IMR-90 (cell line): ENCODE measurements around the gene TIMM13. TPM values are rescaled to one million over a fixed set of nuclear protein-coding genes. Genes with fewer than 3 reads are reported as not detected.

Experiments used
- ATAC-seq: fragments of 200-7000 bp; cut with Tn5 transposase; 2 replicates; pipeline ENCODE4 v1.9.1; 2020; ENCODE audit warnings: low read depth, mild to moderate bottlenecking, moderate library complexity
- BruUV-seq: library from RNA; stranded (reverse); fragments of 400-500 nt; replicated peaks from 2 replicates; lab custom pipeline; 2021; lab: Mats Ljungman, UMichigan
- CTCF ChIA-PET: fragments of 300-600 bp; formaldehyde crosslinking; extraction: SDS; loops from one replicate; lab custom pipeline; 2021; ENCODE audit warnings: antibody characterized with exemption; lab: Yijun Ruan, JAX
- POLR2A ChIA-PET: fragments of 300-600 bp; sonication (Branson Sonifier 250); formaldehyde crosslinking; loops from one replicate; lab custom pipeline; 2022; ENCODE audit warnings: antibody characterized with exemption; ENCODE audit not compliant: unreplicated experiment; lab: Charles Lee
- DNase-seq: peaks from one replicate; pipeline ENCODE4 v3.0.0; 2013
- H2AFZ ChIP-seq: replicated peaks from 2 replicates; pipeline ENCODE3; 2013; ENCODE audit warnings: low read length, mild to moderate bottlenecking; ENCODE audit not compliant: poor library complexity
- H2AK5ac ChIP-seq: 2 replicates; pipeline ENCODE4 v1.6.1; 2013; ENCODE audit warnings: low read depth, low read length, inconsistent platforms
- H2AK9ac ChIP-seq: replicated peaks from 2 replicates; pipeline ENCODE3; 2013; ENCODE audit warnings: mild to moderate bottlenecking, low read depth, low read length, moderate library complexity; ENCODE audit not compliant: poor library complexity
- H2BK120ac ChIP-seq: 2 replicates; pipeline ENCODE4 v1.6.1; 2013; ENCODE audit warnings: low read depth, low read length, inconsistent platforms
- H2BK15ac ChIP-seq: 3 replicates; pipeline ENCODE4 v1.6.1; 2013; ENCODE audit warnings: low read depth, low read length, inconsistent platforms
- H2BK20ac ChIP-seq: 2 replicates; pipeline ENCODE4 v1.6.1; 2013; ENCODE audit warnings: low read depth, mild to moderate bottlenecking, inconsistent platforms, low read length, moderate library complexity
- H2BK5ac ChIP-seq: 2 replicates; pipeline ENCODE4 v1.6.1; 2013; ENCODE audit warnings: mild to moderate bottlenecking, low read depth, low read length, inconsistent platforms; ENCODE audit not compliant: poor library complexity, severe bottlenecking
- H3K14ac ChIP-seq: replicated peaks from 2 replicates; pipeline ENCODE4 v1.6.1; 2013; ENCODE audit warnings: low read depth, low read length, inconsistent platforms
- H3K18ac ChIP-seq: 2 replicates; pipeline ENCODE4 v1.6.1; 2013; ENCODE audit warnings: low read depth, low read length, control low read depth
- H3K23ac ChIP-seq: 2 replicates; pipeline ENCODE4 v1.6.1; 2013; ENCODE audit warnings: low read depth, low read length, inconsistent platforms
- H3K27ac ChIP-seq: 2 replicates; pipeline ENCODE4 v1.5.1; 2013; ENCODE audit warnings: mild to moderate bottlenecking, control low read depth, low read length; ENCODE audit not compliant: insufficient read depth
- H3K27me3 ChIP-seq: 2 replicates; pipeline ENCODE4 v1.6.1; 2013; ENCODE audit warnings: low read length; ENCODE audit not compliant: control insufficient read depth, insufficient read depth
- H3K36me3 ChIP-seq: 2 replicates; pipeline ENCODE4 v1.6.1; 2013; ENCODE audit warnings: low read length, mixed read lengths; ENCODE audit not compliant: control insufficient read depth, insufficient read depth
- H3K4ac ChIP-seq: 2 replicates; pipeline ENCODE4 v1.6.1; 2013; ENCODE audit warnings: low read depth, low read length, inconsistent platforms
- H3K4me1 ChIP-seq: 2 replicates; pipeline ENCODE4 v1.6.1; 2013; ENCODE audit warnings: low read length, mixed read lengths; ENCODE audit not compliant: control insufficient read depth, insufficient read depth
- H3K4me2 ChIP-seq: 2 replicates; pipeline ENCODE4 v1.6.1; 2013; ENCODE audit warnings: low read depth, mild to moderate bottlenecking, control low read depth, low read length, moderate library complexity
- H3K4me3 ChIP-seq: 2 replicates; pipeline ENCODE4 v1.5.1; 2013; ENCODE audit warnings: low read depth, mild to moderate bottlenecking, control low read depth, low read length, moderate library complexity; ENCODE audit not compliant: insufficient read depth
- H3K56ac ChIP-seq: 2 replicates; pipeline ENCODE4 v1.6.1; 2013; ENCODE audit warnings: low read length, inconsistent platforms; ENCODE audit not compliant: insufficient read depth; ENCODE audit errors: extremely low read depth
- H3K79me1 ChIP-seq, 2 experiments: 2 replicates each; pipeline ENCODE4 v1.6.1; 2013; ENCODE audit warnings: low read length in 2 of 2, inconsistent platforms in 1 of 2, low read depth in 1 of 2
- H3K9ac ChIP-seq: 2 replicates; pipeline ENCODE4 v1.6.1; 2013; ENCODE audit warnings: low read depth, low read length, control low read depth
- H3K9me1 ChIP-seq: 2 replicates; pipeline ENCODE4 v1.6.1; 2013; ENCODE audit warnings: low read length, inconsistent platforms; ENCODE audit not compliant: insufficient read depth
- H3K9me3 ChIP-seq: 2 replicates; pipeline ENCODE4 v1.6.1; 2013; ENCODE audit warnings: low read length; ENCODE audit not compliant: control insufficient read depth, insufficient read depth
- H4K20me1 ChIP-seq: 2 replicates; pipeline ENCODE4 v1.6.1; 2013; ENCODE audit warnings: low read length, inconsistent platforms; ENCODE audit not compliant: insufficient read depth
- H4K5ac ChIP-seq: 2 replicates; pipeline ENCODE4 v1.6.1; 2013; ENCODE audit warnings: mild to moderate bottlenecking, low read depth, low read length, control low read depth
- H4K8ac ChIP-seq, 2 experiments: 2 replicates each; pipeline ENCODE4 v1.6.1; 2013; ENCODE audit warnings: low read depth in 2 of 2, low read length in 2 of 2, control low read depth in 1 of 2, inconsistent platforms in 1 of 2
- H4K91ac ChIP-seq: 2 replicates; pipeline ENCODE4 v1.6.1; 2013; ENCODE audit warnings: low read depth, low read length, inconsistent platforms; ENCODE audit not compliant: insufficient read depth
- BHLHE40 ChIP-seq: fragments of 150-350 bp; IDR thresholded peaks from 2 replicates; pipeline ENCODE4 v1.6.1; 2016; ENCODE audit warnings: mild to moderate bottlenecking, low read depth, low read length
- FOS ChIP-seq: fragments of 150-350 bp; IDR thresholded peaks from 2 replicates; pipeline ENCODE4 v1.6.1; 2016; ENCODE audit warnings: low read depth, low read length
- POLR2A ChIP-seq: IDR thresholded peaks from 2 replicates; pipeline ENCODE4 v1.6.1; 2012; ENCODE audit warnings: mild to moderate bottlenecking, low read depth, low read length
- RFX5 ChIP-seq: IDR thresholded peaks from 2 replicates; pipeline ENCODE4 v1.8.0; 2012; ENCODE audit warnings: low read depth, mild to moderate bottlenecking, low read length, moderate library complexity
- WGBS, 2 experiments: methylation state at CpG; one replicate each; pipeline versions ENCODE4 v1.1.5 to v1.1.7; 2013; ENCODE audit warnings: missing lambda C conversion rate in 2 of 2; ENCODE audit not compliant: insufficient read length in 1 of 2; ENCODE audit errors: extremely low coverage in 2 of 2; 5-methylcytosine and 5-hydroxymethylcytosine counted together
- dilution Hi-C: fragments of 300-500 bp; cut with HindIII; formaldehyde crosslinking; loops from one replicate; pipeline ENCODE4 v1.14.3; 2018; ENCODE audit warnings: low sequenced_read_pairs; ENCODE audit not compliant: unreplicated experiment
- in situ Hi-C: fragments of 300-500 bp; cut with MboI; formaldehyde crosslinking; loops from 3 replicates; pipeline ENCODE4 v1.14.3; 2019; ENCODE audit warnings: low sequenced_read_pairs, inconsistent platforms, mixed read lengths
- intact Hi-C: fragments of 100-400 bp; cut with micrococcal nuclease; formaldehyde crosslinking; loops from 2 replicates; pipeline ENCODE4 v1.10.0; 2022
- polyA plus RNA-seq, 3 experiments: library from polyadenylated mRNA; depleted of rRNA; stranded (reverse); fragments of >200 nt; gene quantifications; 2 replicates each; pipeline ENCODE4 v1.2.3, GENCODE V29; 2012; ENCODE audit warnings: low replicate concordance in 1 of 3
- total RNA-seq: library from RNA; depleted of rRNA; stranded (reverse); fragments of >200 nt; gene quantifications from 2 replicates; pipeline ENCODE4 v1.2.3, GENCODE V29; 2012
- TF ChIP-seq, protein P1 (sequence below): fragments of 150-350 bp; IDR thresholded peaks from 2 replicates; pipeline ENCODE4 v1.6.1; 2017; ENCODE audit warnings: mild to moderate bottlenecking, antibody characterized with exemption, low read length, low read depth
- TF ChIP-seq, protein P2 (sequence below): conservative IDR thresholded peaks from 2 replicates; pipeline ENCODE4 v1.5.1; 2012; ENCODE audit warnings: mild to moderate bottlenecking, low read depth, low read length, improper control_type of control experiment

TIMM13 gene
- total and polyA plus RNA-seq, 2 of the 4 experiments (the other 2 are of a cell fraction), result 21.0 to 62.3 TPM

DNA sequence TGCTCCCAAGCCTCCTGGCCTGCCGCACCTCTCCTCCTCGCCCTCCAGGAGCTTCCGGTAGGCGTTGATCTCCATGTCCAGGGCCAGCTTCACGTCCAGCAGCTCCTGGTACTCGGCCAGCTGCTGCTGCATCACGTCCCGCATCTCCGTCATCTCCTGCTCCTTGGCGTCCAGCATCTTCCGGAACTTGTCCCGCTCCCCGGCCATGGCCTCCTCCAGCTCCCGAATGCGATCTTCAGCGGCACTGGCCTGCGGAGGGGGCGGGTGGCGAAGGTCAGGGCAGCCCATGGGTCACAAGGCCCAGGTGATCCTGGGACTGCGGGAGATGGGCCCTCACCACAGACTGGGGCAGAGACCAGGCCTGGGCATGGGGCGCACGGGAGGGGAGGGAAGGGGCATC lies 6.9 kb upstream of the TIMM13 start:
- no peak overlapping the region for H2AK5ac ChIP-seq
- CTCF ChIA-PET, result interaction anchor here (0.8 kb wide), 1 partner anchor 177 kb away, joined by 3 read pairs; no protein-coding TSS in a partner anchor

More for the DNA sequence above, 6.9 kb upstream of the TIMM13 start:
- H3K18ac ChIP-seq, result no peak overlapping the region
- H2BK20ac ChIP-seq, result no peak overlapping the region
- H3K4ac ChIP-seq, result no peak overlapping the region
- no peak overlapping the region for H2BK5ac ChIP-seq
- H3K4me2 ChIP-seq, result no peak overlapping the region
- in situ Hi-C loops (no loop called here), dilution Hi-C loops (no loop called here), intact Hi-C loops (no loop called here)
- DNase-seq (no peak), ATAC-seq (no peak)
- peaks cover 18 to 24% of the 10 kb centered on the region in 2 experiments for H3K79me1 ChIP-seq
- H3K4me3 ChIP-seq, result no peak overlapping the region
- H3K9me3 ChIP-seq, result no peaks in the 10 kb centered on the region
- H4K91ac ChIP-seq, result no peak overlapping the region
- no peaks in the 10 kb centered on the region for H3K4me1 ChIP-seq
- H2AFZ ChIP-seq, result no peak overlapping the region
- POLR2A ChIA-PET, result interaction anchor here (0.6 kb wide), 1 partner anchor 15 kb away, joined by 14 read pairs; no protein-coding TSS in a partner anchor
- H3K56ac ChIP-seq, result no peak overlapping the region
- TF ChIP-seq, protein P1, sequence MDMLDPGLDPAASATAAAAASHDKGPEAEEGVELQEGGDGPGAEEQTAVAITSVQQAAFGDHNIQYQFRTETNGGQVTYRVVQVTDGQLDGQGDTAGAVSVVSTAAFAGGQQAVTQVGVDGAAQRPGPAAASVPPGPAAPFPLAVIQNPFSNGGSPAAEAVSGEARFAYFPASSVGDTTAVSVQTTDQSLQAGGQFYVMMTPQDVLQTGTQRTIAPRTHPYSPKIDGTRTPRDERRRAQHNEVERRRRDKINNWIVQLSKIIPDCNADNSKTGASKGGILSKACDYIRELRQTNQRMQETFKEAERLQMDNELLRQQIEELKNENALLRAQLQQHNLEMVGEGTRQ, result no peak
- TF ChIP-seq BHLHE40, result no peak
- TF ChIP-seq RFX5, result no peak
- no peak for TF ChIP-seq POLR2A
- TF ChIP-seq, protein P2, sequence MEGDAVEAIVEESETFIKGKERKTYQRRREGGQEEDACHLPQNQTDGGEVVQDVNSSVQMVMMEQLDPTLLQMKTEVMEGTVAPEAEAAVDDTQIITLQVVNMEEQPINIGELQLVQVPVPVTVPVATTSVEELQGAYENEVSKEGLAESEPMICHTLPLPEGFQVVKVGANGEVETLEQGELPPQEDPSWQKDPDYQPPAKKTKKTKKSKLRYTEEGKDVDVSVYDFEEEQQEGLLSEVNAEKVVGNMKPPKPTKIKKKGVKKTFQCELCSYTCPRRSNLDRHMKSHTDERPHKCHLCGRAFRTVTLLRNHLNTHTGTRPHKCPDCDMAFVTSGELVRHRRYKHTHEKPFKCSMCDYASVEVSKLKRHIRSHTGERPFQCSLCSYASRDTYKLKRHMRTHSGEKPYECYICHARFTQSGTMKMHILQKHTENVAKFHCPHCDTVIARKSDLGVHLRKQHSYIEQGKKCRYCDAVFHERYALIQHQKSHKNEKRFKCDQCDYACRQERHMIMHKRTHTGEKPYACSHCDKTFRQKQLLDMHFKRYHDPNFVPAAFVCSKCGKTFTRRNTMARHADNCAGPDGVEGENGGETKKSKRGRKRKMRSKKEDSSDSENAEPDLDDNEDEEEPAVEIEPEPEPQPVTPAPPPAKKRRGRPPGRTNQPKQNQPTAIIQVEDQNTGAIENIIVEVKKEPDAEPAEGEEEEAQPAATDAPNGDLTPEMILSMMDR, result no peak
- TF ChIP-seq FOS, result no peak
- no peak overlapping the region for H3K27ac ChIP-seq
- no peak overlapping the region for H2AK9ac ChIP-seq
- H3K9me1 ChIP-seq, result no peaks in the 10 kb centered on the region
- no peaks in the 10 kb centered on the region for H3K27me3 ChIP-seq
- H3K14ac ChIP-seq, result no peak overlapping the region
- peaks cover 43% of the 10 kb centered on the region for H3K36me3 ChIP-seq
- no peak overlapping the region for H2BK15ac ChIP-seq
- BruUV-seq, result TSS peak; percentile 22
- no peak overlapping the region for H4K5ac ChIP-seq
- WGBS, 2 experiments, result 98% methylated on average over 22 of the region's 22 CpGs; no CpG with 5 or more reads in 1 of the 2 experiments
- no peak overlapping the region for H2BK120ac ChIP-seq
- no peak overlapping the region for H3K9ac ChIP-seq
- H4K20me1 ChIP-seq, result peaks cover 16% of the 10 kb centered on the region
- no peak overlapping the region for H3K23ac ChIP-seq
- H4K8ac ChIP-seq, result no peak overlapping the region
